OCI-LY7 (cell line): ENCODE data around the gene CKM. TPM values are rescaled to one million over a fixed set of nuclear protein-coding genes. Genes with fewer than 3 reads are reported as not detected.

Experiments used
- BruUV-seq: library from RNA; stranded (reverse); fragments of 400-500 nt; replicated peaks from 2 replicates; lab custom pipeline; 2021; lab: Mats Ljungman, UMichigan
- CTCF ChIA-PET: fragments of 300-600 bp; sonication (Branson Sonifier 250); formaldehyde crosslinking; loops from one replicate; lab custom pipeline; 2022; ENCODE audit warnings: antibody characterized with exemption; ENCODE audit not compliant: unreplicated experiment; lab: Charles Lee
- POLR2A ChIA-PET: fragments of 300-600 bp; sonication (Branson Sonifier 250); formaldehyde crosslinking; loops from one replicate; lab custom pipeline; 2022; ENCODE audit warnings: antibody characterized with exemption; lab: Charles Lee
- DNase-seq: peaks from one replicate; pipeline ENCODE4 v3.0.0-alpha.2; 2015; ENCODE audit warnings: low spot score
- H2AFZ ChIP-seq: fragments of 200-600 bp; sonication (generic), shearing (Covaris generic); 2 replicates; pipeline ENCODE4 v1.6.1; 2014; ENCODE audit warnings: mild to moderate bottlenecking, antibody characterized with exemption, low read length, moderate library complexity
- H3K27ac ChIP-seq: fragments of 200-600 bp; sonication (generic); 2 replicates; pipeline ENCODE4 v1.5.1; 2014; ENCODE audit warnings: mixed run types, low read depth, mild to moderate bottlenecking, moderate library complexity, low read length, inconsistent platforms; ENCODE audit not compliant: poor library complexity, severe bottlenecking
- H3K36me3 ChIP-seq: fragments of 200-600 bp; sonication (generic); 2 replicates; pipeline ENCODE4 v1.6.1; 2014; ENCODE audit warnings: mild to moderate bottlenecking, antibody characterized with exemption, low read length, moderate library complexity, mixed read lengths; ENCODE audit not compliant: insufficient read depth
- H3K4me1 ChIP-seq: fragments of 200-600 bp; sonication (generic); 2 replicates; pipeline ENCODE4 v1.5.1; 2014; ENCODE audit warnings: mild to moderate bottlenecking, low read length; ENCODE audit not compliant: insufficient read depth, poor library complexity, severe bottlenecking
- H3K4me2 ChIP-seq: fragments of 200-600 bp; sonication (generic); 2 replicates; pipeline ENCODE4 v1.6.1; 2014; ENCODE audit warnings: mild to moderate bottlenecking, low read length
- H3K4me3 ChIP-seq: fragments of 200-600 bp; sonication (generic); 2 replicates; pipeline ENCODE4 v1.5.1; 2014; ENCODE audit warnings: mild to moderate bottlenecking, low read depth, low read length; ENCODE audit not compliant: poor library complexity, severe bottlenecking
- H3K79me2 ChIP-seq: fragments of 200-600 bp; sonication (generic); 2 replicates; pipeline ENCODE4 v1.6.1; 2016; ENCODE audit warnings: low read depth, mild to moderate bottlenecking, low read length, moderate library complexity, mixed read lengths; ENCODE audit not compliant: insufficient read depth
- H3K9me2 ChIP-seq: fragments of 200-600 bp; sonication (generic); 2 replicates; pipeline ENCODE4 v1.6.1; 2016; ENCODE audit warnings: mild to moderate bottlenecking, low read length, mixed read lengths; ENCODE audit not compliant: insufficient read depth
- H3K9me3 ChIP-seq: fragments of 200-600 bp; sonication (generic); 2 replicates; pipeline ENCODE4 v1.6.1; 2014; ENCODE audit warnings: mild to moderate bottlenecking, mixed run types, low read length, mixed read lengths
- H4K20me1 ChIP-seq: fragments of 200-600 bp; sonication (generic); 2 replicates; pipeline ENCODE4 v1.6.1; 2014; ENCODE audit warnings: mild to moderate bottlenecking, antibody characterized with exemption, low read length, moderate library complexity, mixed read lengths; ENCODE audit not compliant: insufficient read depth
- EZH2phosphoT487 ChIP-seq: fragments of 200-600 bp; sonication (generic); IDR thresholded peaks from 2 replicates; pipeline ENCODE4 v1.6.1; 2018; ENCODE audit warnings: low read depth, borderline replicate concordance, mild to moderate bottlenecking, mixed run types, antibody characterized with exemption, low read length, moderate library complexity, mixed read lengths
- intact Hi-C: fragments of 100-400 bp; cut with micrococcal nuclease; formaldehyde crosslinking; loops from one replicate; pipeline ENCODE4 v1.10.0; 2022; ENCODE audit not compliant: unreplicated experiment
- total RNA-seq, 2 experiments: library from RNA; depleted of rRNA in 1 of 2; stranded (reverse); fragments of >200 nt in 1 of 2; shearing (Covaris generic) in 1 of 2; gene quantifications; 2 replicates each; pipeline ENCODE4 v1.2.3, GENCODE V29; 2014 to 2022
- TF ChIP-seq, protein P1 (sequence below): fragments of 200-600 bp; sonication (generic); conservative IDR thresholded peaks from 2 replicates; pipeline ENCODE4 v1.5.1; 2014; ENCODE audit warnings: mild to moderate bottlenecking, antibody characterized with exemption, low read length, moderate library complexity, mixed read lengths

CKM gene
- total RNA-seq, 2 experiments from 2014 or later = not detected

DNA sequence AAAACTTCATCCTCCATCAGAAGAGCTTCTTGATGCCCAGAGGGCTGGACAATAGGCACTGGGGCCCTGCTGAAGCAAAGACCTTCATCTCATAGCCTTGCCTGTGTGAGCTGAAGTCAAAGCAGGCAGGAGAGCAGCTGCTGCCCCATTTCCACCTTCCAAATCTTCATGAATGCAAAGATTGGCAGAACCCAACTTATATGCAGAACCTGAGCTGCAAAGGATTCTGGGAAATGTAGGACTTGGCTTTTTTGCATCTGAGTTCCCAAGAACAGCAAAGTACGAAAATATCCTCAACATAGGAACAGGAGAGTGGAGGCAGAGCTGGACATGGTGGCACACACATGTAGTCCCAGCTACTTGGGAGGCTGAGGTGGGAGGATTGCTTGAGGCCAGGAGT lies 30.8 kb downstream of the CKM start:
- no TSS peak for BruUV-seq
- ChIA-PET POLR2A (no interaction called here), CTCF (no interaction called here)
- H2AFZ ChIP-seq = no peak overlapping the region
- no peaks in the 10 kb centered on the region for H3K9me2 ChIP-seq
- no peak overlapping the region for H3K27ac ChIP-seq
- H3K4me3 ChIP-seq = no peak overlapping the region
- H3K79me2 ChIP-seq = no peaks in the 10 kb centered on the region
- H3K9me3 ChIP-seq = no peaks in the 10 kb centered on the region
- no peak for DNase-seq
- TF ChIP-seq, protein P1, sequence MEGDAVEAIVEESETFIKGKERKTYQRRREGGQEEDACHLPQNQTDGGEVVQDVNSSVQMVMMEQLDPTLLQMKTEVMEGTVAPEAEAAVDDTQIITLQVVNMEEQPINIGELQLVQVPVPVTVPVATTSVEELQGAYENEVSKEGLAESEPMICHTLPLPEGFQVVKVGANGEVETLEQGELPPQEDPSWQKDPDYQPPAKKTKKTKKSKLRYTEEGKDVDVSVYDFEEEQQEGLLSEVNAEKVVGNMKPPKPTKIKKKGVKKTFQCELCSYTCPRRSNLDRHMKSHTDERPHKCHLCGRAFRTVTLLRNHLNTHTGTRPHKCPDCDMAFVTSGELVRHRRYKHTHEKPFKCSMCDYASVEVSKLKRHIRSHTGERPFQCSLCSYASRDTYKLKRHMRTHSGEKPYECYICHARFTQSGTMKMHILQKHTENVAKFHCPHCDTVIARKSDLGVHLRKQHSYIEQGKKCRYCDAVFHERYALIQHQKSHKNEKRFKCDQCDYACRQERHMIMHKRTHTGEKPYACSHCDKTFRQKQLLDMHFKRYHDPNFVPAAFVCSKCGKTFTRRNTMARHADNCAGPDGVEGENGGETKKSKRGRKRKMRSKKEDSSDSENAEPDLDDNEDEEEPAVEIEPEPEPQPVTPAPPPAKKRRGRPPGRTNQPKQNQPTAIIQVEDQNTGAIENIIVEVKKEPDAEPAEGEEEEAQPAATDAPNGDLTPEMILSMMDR = no peak
- TF ChIP-seq EZH2phosphoT487 = no peak
- H3K4me2 ChIP-seq = no peak overlapping the region
- peaks cover 15% of the 10 kb centered on the region for H3K36me3 ChIP-seq
- no peaks in the 10 kb centered on the region; the same call in 1 of the 2 replicates for H4K20me1 ChIP-seq
- intact Hi-C loops = no loop called here
- H3K4me1 ChIP-seq = no peaks in the 10 kb centered on the region

DNA sequence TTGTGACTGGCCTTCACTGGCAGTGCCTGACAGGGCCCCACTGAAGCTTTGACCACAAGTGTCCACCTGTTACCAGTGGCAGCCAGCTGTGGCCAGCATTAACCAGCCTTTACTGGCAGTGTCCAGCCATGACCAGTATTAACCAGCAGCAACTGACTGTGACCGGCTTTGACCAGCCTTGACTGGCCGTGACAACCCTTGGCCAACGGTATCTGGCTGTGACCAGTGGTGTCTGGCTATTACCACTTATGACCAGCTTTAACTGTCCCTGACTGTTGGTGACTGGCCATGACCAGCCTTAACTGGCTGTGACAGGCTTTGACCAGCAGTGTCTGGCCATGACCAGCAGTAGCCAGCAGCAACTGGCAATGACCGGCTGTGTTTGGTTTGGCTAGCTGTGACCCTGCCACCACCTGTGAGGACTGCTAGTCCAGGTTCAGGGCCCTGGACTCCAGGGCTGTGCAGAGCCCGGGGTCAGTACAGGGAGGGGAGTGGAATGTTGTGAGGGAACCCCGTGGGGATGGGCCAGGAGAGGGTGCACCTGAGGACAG lies 32.2 kb downstream of the CKM start:
- Histone ChIP-seq H3K4me2 (no peak overlapping the region), H3K4me1 (no peaks in the 10 kb centered on the region), H3K9me3 (no peaks in the 10 kb centered on the region), H3K9me2 (no peaks in the 10 kb centered on the region), H3K27ac (no peak overlapping the region), H4K20me1 (no peaks in the 10 kb centered on the region; the same call in 1 of the 2 replicates), H2AFZ (no peak overlapping the region), H3K79me2 (no peaks in the 10 kb centered on the region), H3K4me3 (no peak overlapping the region), H3K36me3 (peaks cover 4% of the 10 kb centered on the region; the same call in 1 of the 2 replicates)
- TF ChIP-seq, protein P1 = no peak
- no peak for TF ChIP-seq EZH2phosphoT487
- no peak for DNase-seq
- ChIA-PET CTCF (interaction anchor here (0.6 kb wide), 1 partner anchor 113 kb away, joined by 3 read pairs; the partner anchor contains the start of gene TRAPPC6A), POLR2A (no interaction called here)
- intact Hi-C loops = no loop called here
- no TSS peak for BruUV-seq

DNA sequence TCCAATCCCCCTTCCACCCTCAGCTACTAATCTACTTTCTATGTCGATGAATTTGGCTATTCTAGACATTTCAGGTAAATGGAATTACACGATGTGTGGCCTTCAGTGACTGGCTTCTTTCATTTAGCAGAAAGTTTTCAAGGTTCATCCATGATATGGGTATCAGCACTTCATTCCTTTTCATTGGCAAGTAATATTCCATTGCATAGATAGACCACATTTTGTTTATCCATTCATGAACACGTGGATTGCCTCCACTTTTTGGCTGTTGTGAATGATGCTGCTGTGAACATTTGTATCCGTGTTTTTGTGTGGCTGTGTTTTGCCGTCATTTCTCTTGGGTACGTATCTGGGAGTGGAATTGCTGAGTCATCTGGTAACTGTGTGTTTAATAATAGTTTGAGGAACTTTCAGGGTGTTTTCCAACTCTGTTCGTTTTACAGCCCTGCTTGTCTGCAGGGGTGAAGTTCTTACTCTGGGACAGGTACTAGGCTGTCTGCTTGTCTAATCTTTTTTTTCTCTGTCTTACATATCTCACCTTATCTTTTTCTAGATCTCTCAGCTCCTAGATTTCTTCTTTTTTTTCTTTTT lies 39.1 kb downstream of the CKM start:
- 0 out of 2 replicates have a peak, but pooled peaks cover 3% of the 10 kb centered on the region for H3K9me3 ChIP-seq
- no peak overlapping the region for H2AFZ ChIP-seq
- no TSS peak for BruUV-seq
- no peaks in the 10 kb centered on the region for H3K79me2 ChIP-seq
- CTCF ChIA-PET = no interaction called here
- no peak overlapping the region for H3K27ac ChIP-seq
- H3K4me2 ChIP-seq = no peak overlapping the region
- no peaks in the 10 kb centered on the region for H3K9me2 ChIP-seq
- no peak overlapping the region for H3K4me3 ChIP-seq
- no peaks in the 10 kb centered on the region for H4K20me1 ChIP-seq
- no peaks in the 10 kb centered on the region for H3K4me1 ChIP-seq
- peaks cover 18% of the 10 kb centered on the region for H3K36me3 ChIP-seq
- TF ChIP-seq, protein P1 = no peak
- TF ChIP-seq EZH2phosphoT487 = no peak
- POLR2A ChIA-PET = no interaction called here
- no peak for DNase-seq
- intact Hi-C loops = no loop called here
